ENCODE data around the gene SHISA6. TPM values are rescaled to one million over a fixed set of nuclear protein-coding genes. Genes with fewer than 3 reads are reported as not detected.

The SHISA6 gene
- total RNA-seq, 1 donor from 2014 or later = 3.3 TPM

GRCh38 chr17:11285946-11286345 lies 44.9 kb downstream of the SHISA6 start:
- H3K27me3 ChIP-seq = no peaks in the 10 kb centered on the region
- H3K4me1 ChIP-seq = no peaks in the 10 kb centered on the region
- Mint-ChIP-seq H3K9me3 (peaks cover 2% of the 10 kb centered on the region), H3K4me3 (no peak overlapping the region), H3K27ac (no peak overlapping the region), H3K27me3 (ENCODE audit: insufficient read depth, low read depth) (peaks cover 6% of the 10 kb centered on the region), H3K36me3 (no peaks in the 10 kb centered on the region), H3K4me1 (no peaks in the 10 kb centered on the region)
- H4K20me1 ChIP-seq (ENCODE audit: low read depth) = no peaks in the 10 kb centered on the region
- H3K4me3 ChIP-seq = no peak overlapping the region
- no peaks in the 10 kb centered on the region for H3F3A ChIP-seq (ENCODE audit: low read depth)
- H3K27ac ChIP-seq = no peak overlapping the region
- H3K79me2 ChIP-seq (ENCODE audit: low read depth) = no peaks in the 10 kb centered on the region
- no peak overlapping the region for H3K4me2 ChIP-seq
- TF ChIP-seq CTCF (IDR thresholded peaks at IDR 0.05) = no peak
- no peak for TF ChIP-seq EZH2 (IDR thresholded peaks at IDR 0.05)
- TF ChIP-seq EZH2phosphoT487 (IDR thresholded peaks at IDR 0.05) = no peak
- no peak overlapping the region for H3K9ac ChIP-seq
- H3K9me3 ChIP-seq (ENCODE audit: low read depth) = no peaks in the 10 kb centered on the region
- no peaks in the 10 kb centered on the region for H3K36me3 ChIP-seq
- no peak for DNase-seq (ENCODE audit: low spot score)
- H2AFZ ChIP-seq (replicated peaks) = no peak overlapping the region

DNA sequence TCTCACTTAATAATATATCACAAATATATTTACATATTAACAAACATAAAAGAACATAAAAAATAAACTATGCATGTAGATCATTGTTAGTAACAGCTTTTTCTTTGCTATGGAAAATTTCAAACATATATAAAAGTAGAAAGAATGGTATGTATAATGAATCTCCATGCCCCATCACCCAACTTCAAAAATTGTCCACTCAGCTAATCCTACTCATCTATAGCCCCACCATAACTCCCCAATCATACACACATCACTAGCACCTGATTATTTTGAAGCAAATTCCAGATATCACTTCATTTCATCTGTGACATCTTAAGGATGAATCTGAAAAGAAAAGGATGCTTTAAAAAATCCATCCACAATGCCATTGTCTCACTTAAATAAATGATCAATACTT lies 46.8 kb downstream of the SHISA6 start:
- Histone ChIP-seq H3K79me2 (ENCODE audit: low read depth) (no peaks in the 10 kb centered on the region), H2AFZ (replicated peaks) (no peak overlapping the region), H3K4me1 (no peaks in the 10 kb centered on the region), H3K36me3 (no peaks in the 10 kb centered on the region), H3K9ac (no peak overlapping the region), H3K27me3 (no peaks in the 10 kb centered on the region), H3F3A (ENCODE audit: low read depth) (no peaks in the 10 kb centered on the region), H4K20me1 (ENCODE audit: low read depth) (no peaks in the 10 kb centered on the region), H3K4me3 (no peak overlapping the region), H3K27ac (no peak overlapping the region), H3K9me3 (ENCODE audit: low read depth) (no peaks in the 10 kb centered on the region), H3K4me2 (no peak overlapping the region)
- TF ChIP-seq EZH2 (IDR thresholded peaks at IDR 0.05) (no peak), EZH2phosphoT487 (IDR thresholded peaks at IDR 0.05) (no peak), CTCF (IDR thresholded peaks at IDR 0.05) (no peak)
- H3K27me3 Mint-ChIP-seq (ENCODE audit: insufficient read depth, low read depth) = peaks cover 4% of the 10 kb centered on the region
- no peak overlapping the region for H3K4me3 Mint-ChIP-seq
- DNase-seq (ENCODE audit: low spot score) = no peak
- no peaks in the 10 kb centered on the region for H3K9me3 Mint-ChIP-seq
- H3K36me3 Mint-ChIP-seq = no peaks in the 10 kb centered on the region
- no peak overlapping the region for H3K27ac Mint-ChIP-seq
- no peaks in the 10 kb centered on the region for H3K4me1 Mint-ChIP-seq

DNA sequence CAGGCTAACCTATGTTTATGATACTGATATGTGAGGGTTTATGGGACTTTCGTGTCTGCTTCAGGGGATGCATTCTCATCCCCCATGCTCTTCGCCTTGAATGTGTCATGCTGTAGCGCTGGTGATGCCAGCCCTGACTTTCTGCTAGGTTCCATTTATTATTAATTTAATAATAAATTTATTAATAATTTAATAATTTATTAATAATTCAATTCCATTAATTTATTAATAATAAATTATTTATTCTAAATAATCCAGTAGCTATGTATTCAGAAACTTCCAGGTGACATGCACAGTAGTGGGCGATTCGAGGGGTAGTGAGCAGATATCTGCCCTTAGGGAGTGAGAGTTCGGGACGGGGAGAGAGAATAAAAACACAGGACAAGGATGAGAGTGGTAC lies 49.8 kb downstream of the SHISA6 start:
- H3K27me3 ChIP-seq = no peaks in the 10 kb centered on the region
- Mint-ChIP-seq H3K4me1 (no peaks in the 10 kb centered on the region), H3K9me3 (no peaks in the 10 kb centered on the region), H3K27ac (no peak overlapping the region), H3K4me3 (no peak overlapping the region), H3K36me3 (no peaks in the 10 kb centered on the region), H3K27me3 (ENCODE audit: insufficient read depth, low read depth) (peaks cover 2% of the 10 kb centered on the region)
- no peaks in the 10 kb centered on the region for H3F3A ChIP-seq (ENCODE audit: low read depth)
- H3K9ac ChIP-seq = no peak overlapping the region
- no peak for TF ChIP-seq EZH2 (IDR thresholded peaks at IDR 0.05)
- TF ChIP-seq CTCF (IDR thresholded peaks at IDR 0.05) = no peak
- TF ChIP-seq EZH2phosphoT487 (IDR thresholded peaks at IDR 0.05) = no peak
- H3K9me3 ChIP-seq (ENCODE audit: low read depth) = no peaks in the 10 kb centered on the region
- no peak overlapping the region for H3K4me3 ChIP-seq
- H3K27ac ChIP-seq = no peak overlapping the region
- no peak overlapping the region for H2AFZ ChIP-seq (replicated peaks)
- no peaks in the 10 kb centered on the region for H3K79me2 ChIP-seq (ENCODE audit: low read depth)
- no peaks in the 10 kb centered on the region for H3K36me3 ChIP-seq
- H4K20me1 ChIP-seq (ENCODE audit: low read depth) = no peaks in the 10 kb centered on the region
- H3K4me2 ChIP-seq = no peak overlapping the region
- H3K4me1 ChIP-seq = no peaks in the 10 kb centered on the region
- DNase-seq (ENCODE audit: low spot score) = no peak
